Measurements from ENCODE around the gene RFTN1.
A peak's percentile ranks its signal among the peaks of the same experiment; 100 is the strongest.

Gene RFTN1

DNA sequence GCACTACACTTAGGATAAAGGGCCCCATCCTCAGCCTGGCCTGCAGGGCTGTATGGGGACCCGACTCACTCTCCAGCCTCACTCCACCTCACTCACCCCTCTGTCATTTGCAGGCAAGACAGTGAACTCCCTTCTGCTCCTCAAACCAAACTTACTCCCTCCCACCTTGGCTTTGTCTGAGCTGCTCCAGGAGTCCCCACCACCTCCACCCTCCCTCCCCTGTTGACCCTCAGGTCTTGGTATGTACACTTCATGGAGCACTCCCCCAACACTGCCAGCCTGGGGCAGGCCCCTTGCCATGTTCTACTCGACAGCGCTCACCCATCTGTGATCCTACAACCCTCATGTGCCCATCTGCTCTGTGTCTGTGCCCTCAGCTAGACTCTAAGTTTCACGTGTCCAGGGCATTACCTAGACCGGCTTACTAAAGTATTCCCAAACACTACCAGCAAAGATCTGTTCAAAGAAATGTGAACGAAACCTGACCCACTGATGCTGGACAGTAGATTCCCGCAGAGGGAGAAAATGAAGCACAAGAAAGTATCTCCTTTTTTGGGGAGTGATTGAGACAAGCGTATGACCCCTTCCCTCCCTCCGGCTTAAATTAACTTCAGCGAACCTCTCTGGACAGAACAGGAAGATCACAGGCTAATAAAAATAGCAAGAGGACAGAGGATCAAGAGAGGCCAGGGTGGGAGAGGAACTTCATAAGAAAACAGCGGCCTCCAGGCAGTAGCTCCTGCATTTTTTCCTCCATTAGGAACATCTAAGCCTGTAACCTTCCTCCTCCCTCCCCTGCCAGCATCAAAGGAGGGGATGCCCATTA, 113.2 kb downstream of the RFTN1 start:
- DNase-seq = no peak

- DNase-seq = no peak
These were observed 114.0 kb downstream of the RFTN1 start for GRCh38 chr3:16399473-16399872.

DNA sequence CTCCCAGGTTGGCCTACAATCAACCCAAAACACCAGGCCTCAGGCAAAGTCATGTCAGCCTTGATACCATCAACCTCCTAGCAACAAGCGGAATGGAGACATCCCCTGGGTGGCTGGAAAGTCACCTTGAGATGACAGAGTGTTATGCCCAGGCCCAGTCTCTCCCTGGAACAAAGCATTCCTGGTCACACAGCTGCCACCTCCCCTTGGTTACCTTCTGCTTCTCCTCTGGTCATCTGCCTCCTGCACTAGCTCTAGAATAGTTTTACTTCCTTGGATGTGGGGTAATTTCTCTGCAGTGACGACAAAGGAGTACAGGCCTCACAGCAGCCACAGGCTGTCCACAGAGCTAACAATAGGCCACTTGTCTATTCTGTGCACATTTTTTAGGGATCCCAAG, 114.9 kb downstream of the RFTN1 start:
- DNase-seq = no peak

GRCh38 chr3:16396202-16396601, 117.3 kb downstream of the RFTN1 start:
- DNase-seq = no peak

- DNase-seq = no peak
These were observed 118.3 kb downstream of the RFTN1 start for GRCh38 chr3:16395212-16395611.

DNA sequence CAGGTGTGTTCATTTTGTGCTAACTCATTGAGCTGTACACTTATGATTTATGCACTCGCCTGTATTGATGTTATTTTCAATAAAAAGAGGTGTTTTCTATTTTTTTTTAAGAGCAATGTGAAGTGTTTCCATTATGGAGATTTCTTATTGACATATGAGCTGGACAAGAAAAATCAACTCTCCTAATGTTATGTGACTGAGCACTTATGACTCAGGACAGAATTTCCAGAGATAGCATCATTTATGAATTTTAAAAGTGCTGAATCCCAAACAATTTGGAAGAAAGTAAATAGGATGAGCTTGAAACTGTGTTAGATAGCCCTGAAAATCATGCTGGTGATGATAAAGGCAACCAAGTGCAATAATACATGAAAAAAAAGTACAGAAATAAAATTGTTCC, 118.9 kb downstream of the RFTN1 start:
- no peak for DNase-seq

DNA sequence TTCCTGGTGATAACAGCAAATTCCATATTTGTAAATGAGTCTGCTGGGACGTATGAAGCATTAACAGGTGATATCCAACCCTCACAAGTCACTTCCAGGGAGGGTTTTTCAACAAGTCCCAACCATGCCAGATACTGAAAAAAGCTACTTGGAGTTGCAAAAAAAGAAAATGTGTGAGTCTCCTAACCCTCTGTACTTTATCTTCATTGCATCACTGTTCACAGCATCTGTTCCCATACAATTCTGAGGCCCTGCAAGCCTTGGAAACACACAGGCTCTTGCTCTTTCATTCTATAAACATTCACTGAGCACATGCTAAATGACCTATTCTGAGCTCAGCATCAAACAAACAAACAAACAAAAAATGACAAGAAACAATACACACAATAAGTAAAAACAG, 120.8 kb downstream of the RFTN1 start:
- no peak for DNase-seq

GRCh38 chr3:16392065-16392464, 121.4 kb downstream of the RFTN1 start:
- no peak for DNase-seq

DNA sequence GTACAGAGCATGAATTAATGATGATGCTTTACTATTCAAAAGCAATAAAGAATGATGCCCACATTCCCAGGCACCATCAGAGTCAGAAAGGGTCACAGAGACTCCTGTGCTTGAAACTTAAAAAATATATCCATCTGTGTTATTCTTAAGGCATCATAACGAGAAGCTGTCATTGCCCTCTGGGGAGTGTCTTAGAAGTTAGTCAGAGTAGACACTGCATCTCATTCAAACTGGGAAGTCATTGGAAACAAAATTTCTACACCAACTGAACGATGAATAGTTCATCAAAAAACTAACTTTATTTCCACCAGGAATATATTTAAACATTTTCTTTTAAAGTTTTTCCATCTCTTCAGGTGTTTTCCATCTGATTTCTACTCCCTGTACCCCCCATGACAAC, 122.9 kb downstream of the RFTN1 start:
- DNase-seq = no peak

GRCh38 chr3:16388850-16389441, 124.6 kb downstream of the RFTN1 start:
- no peak for DNase-seq

GRCh38 chr3:16386561-16386960, 126.9 kb downstream of the RFTN1 start:
- no peak for DNase-seq

GRCh38 chr3:16385151-16385550, 128.3 kb downstream of the RFTN1 start:
- DNase-seq = no peak

GRCh38 chr3:16383864-16384263, 129.6 kb downstream of the RFTN1 start:
- no peak for DNase-seq

GRCh38 chr3:16382845-16383244, 130.7 kb downstream of the RFTN1 start:
- DNase-seq = no peak

DNA sequence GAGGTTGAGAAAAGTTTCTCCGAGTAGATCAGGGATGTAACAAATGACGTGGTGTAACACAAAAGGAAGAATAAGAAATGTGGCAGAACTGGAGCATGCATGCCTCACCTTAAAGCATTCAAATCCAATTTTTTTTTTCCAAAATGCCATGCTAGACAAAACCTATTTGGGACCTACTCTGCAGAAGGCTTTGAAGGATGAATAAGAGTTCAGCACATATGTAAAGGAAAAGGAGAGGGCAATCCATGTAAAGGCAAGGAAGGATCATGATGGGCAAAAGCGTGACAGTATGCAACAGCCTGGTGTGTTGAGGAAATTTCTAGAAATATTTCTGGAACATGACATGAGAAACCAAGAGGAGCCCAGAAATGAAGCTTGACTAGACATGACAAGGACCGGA, 132.1 kb downstream of the RFTN1 start:
- no peak for DNase-seq

DNA sequence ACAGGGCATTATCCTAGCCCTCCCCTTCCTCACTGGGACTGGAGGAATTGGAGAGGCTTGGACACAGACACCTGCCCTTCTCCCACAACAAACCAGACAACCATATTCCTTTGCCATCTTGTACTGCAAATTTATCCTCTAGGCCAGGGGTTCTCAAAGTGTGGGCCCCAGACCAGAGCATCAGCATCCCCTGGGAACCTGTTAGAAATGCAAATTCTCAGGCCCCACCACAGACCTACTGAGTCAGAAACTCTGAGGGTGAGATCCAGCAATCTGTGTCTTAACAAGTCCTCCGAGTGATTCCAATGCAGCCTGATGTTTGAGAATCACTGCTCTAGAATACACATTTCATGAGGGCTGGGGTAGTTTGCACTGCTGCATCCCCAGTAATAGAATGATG, 133.1 kb downstream of the RFTN1 start:
- no peak for DNase-seq

DNA sequence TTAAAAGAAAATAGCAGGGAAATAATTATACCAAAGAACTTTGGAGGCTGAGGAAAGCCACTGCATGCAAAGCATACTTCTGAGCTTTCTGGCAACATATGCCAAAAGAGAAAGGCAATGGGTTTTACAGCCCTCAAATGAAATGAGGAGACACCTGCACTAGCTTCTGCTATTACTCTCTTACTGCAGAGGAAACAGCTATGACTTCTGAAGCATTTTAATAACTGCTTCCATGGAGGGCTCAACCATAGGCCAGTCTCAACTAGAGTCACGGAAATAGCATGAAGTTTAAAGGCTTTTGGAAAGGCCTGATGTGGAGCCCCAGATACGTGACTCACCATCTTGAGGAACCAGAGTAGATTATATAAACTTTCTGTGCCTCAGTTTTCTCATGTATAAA, 133.7 kb downstream of the RFTN1 start:
- no peak for DNase-seq

- DNase-seq = peak; percentile 21
These were observed 134.6 kb downstream of the RFTN1 start for GRCh38 chr3:16378920-16379319.

- no peak for DNase-seq
These were observed 135.1 kb downstream of the RFTN1 start for GRCh38 chr3:16378415-16378814.

- DNase-seq = no peak
These were observed 135.6 kb downstream of the RFTN1 start for GRCh38 chr3:16377847-16378302.

- DNase-seq = peak; percentile 50
These were observed 136.3 kb downstream of the RFTN1 start for GRCh38 chr3:16377196-16377595.

- DNase-seq = no peak
These were observed 137.6 kb downstream of the RFTN1 start for GRCh38 chr3:16375891-16376290.

- DNase-seq = no peak
These were observed 138.6 kb downstream of the RFTN1 start for GRCh38 chr3:16374935-16375245.

DNA sequence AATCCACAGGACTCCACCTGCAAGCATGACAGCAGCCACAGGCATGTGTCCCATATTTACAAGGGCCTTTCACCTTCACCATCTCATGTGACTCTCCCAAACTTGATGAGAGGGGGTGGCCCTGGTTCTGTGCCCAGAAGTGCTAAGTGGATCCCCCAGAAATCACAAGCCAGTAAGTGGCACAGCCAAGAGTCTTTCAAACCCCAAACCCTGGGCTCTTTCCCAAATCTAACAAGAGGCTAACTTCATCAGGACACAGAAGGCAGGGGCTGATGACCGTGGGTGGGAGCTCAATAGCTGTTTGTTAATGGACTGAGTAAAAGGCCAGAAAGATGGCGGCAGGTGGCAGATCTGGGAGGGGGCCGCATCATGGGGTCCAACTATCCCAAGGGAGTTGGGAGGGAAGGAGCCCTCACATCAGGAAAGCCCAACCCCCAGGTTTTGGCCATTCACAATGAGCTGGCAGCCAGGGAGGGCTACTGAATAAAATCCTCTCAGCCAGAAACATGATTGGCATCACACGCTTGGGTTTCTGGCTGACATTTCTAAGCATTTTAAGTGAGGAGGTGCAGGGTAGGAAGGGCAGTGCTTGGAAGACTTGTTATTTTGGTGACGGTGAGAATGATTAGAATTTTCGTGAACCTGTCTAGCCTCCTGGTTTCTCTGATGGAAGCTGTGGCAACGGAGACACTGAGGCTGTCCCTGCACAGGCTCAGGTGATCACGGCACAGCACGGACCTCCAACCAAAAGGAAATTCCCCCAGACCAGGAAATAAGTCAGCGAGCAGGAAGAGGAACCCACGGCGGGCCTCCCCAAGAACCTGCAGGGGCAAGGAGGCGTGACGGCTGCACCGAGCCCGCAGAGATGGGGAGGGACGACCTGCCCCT, 139.2 kb downstream of the RFTN1 start:
- DNase-seq = peak; percentile 15
